Peyer's patch (tissue), 4 donors: ENCODE data around the gene AMBRA1.

Experiments used
- CTCF ChIP-seq, 6 experiments: fragments of 450-650 bp in 4 of 6; fragments of 200-600 bp in 2 of 6; sonication (generic) in 1 of 6; IDR thresholded peaks; one replicate each; pipeline ENCODE4 v1.5.1; 2017 to 2019; ENCODE audit warnings: antibody characterized with exemption in 6 of 6, mild to moderate bottlenecking in 3 of 6, moderate library complexity in 1 of 6
- POLR2A ChIP-seq, 2 donors: fragments of 450-650 bp; IDR thresholded peaks; one replicate each; pipeline ENCODE4 v1.5.1; 2017; ENCODE audit warnings: antibody characterized with exemption in 2 of 2, mild to moderate bottlenecking in 2 of 2, moderate library complexity in 2 of 2

GRCh38 chr11:46417711-46418110 lies 176.1 kb downstream of the AMBRA1 start:
- TF ChIP-seq CTCF (IDR thresholded peaks at IDR 0.05) (no peak), POLR2A (IDR thresholded peaks at IDR 0.05) (no peak)
